Measurements from ENCODE around the gene CHST2.

The CHST2 gene

DNA sequence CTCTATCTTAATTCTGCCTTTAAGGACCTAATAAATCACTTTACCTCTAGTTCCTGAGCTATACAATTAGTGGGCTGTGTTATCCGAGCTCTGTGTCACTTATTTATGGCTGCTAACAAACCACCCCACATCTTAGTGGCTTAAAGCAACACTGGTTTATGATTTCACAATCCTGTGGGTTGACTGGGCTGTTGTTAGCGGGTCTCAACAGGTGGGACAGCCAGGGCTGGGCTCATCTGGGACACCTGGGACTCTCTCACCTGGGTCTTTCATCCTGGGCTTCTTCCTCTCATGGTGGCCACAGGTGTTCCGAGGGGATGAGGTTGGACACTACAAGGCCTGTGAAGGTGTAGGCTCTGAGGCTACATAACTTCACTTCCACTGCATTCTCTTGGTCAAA is 35.8 kb upstream of the CHST2 start:
- Histone ChIP-seq H3K4me3 (ENCODE audit: low read depth, low read length) (no peak overlapping the region), H3K36me3 (ENCODE audit: insufficient read depth, low read length) (no peaks in the 10 kb centered on the region), H3K27ac (ENCODE audit: low read depth, low read length) (no peak overlapping the region), H3K79me2 (ENCODE audit: control insufficient read depth, insufficient read depth, low read length, unreplicated experiment) (no peaks in the 10 kb centered on the region), H2AFZ (ENCODE audit: low read length, unreplicated experiment) (no peak overlapping the region), H3K27me3 (ENCODE audit: insufficient read depth, low read length) (no peaks in the 10 kb centered on the region), H3K4me1 (ENCODE audit: control insufficient read depth, insufficient read depth, low read length, unreplicated experiment) (peaks cover 3% of the 10 kb centered on the region)

DNA sequence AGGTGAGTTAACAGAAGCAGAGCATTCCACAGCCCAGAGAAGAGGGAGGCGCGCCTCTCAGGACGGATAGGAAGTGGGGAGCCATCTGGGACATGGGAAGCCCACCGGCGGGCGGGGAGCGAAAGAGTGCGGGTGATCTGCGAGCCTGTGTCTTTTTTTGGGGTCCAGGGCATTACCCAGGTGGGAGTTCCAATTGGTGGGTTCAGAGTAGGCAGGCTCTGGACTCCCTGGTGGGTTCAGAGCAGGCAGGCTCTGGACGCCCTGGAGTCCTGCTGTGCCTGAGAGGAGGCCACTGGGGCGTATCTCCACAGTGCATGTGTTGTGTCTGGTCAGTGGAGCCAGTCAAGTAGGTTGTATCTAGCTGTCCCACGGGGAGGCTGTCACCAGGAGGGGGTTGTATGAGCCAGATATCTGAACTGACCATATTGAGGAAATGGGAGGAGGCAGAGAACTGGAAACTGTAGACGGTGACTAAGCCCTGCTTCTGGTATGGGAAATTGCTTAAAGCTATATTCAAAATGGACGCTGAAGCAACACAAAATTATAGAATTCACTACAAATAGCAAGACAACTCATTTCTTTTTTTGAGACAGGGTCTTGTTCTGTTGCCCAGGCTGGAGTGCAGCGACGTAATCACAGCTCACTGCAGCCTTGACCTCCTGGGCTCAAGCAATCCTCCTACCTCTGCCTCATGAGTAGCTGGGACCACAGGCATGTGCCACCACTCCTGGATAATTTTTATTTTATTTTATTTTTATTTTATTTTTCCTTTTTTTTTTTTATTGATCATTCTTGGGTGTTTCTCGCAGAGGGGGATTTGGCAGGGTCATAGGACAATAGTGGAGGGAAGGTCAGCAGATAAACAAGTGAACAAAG is 34.5 kb upstream of the CHST2 start:
- H3K4me3 ChIP-seq (ENCODE audit: low read depth, low read length): no peak overlapping the region
- no peak overlapping the region for H3K27ac ChIP-seq (ENCODE audit: low read depth, low read length)
- H3K4me1 ChIP-seq (ENCODE audit: control insufficient read depth, insufficient read depth, low read length, unreplicated experiment): peaks cover 3% of the 10 kb centered on the region
- no peaks in the 10 kb centered on the region for H3K36me3 ChIP-seq (ENCODE audit: insufficient read depth, low read length)
- H2AFZ ChIP-seq (ENCODE audit: low read length, unreplicated experiment): no peak overlapping the region
- no peaks in the 10 kb centered on the region for H3K27me3 ChIP-seq (ENCODE audit: insufficient read depth, low read length)
- H3K79me2 ChIP-seq (ENCODE audit: control insufficient read depth, insufficient read depth, low read length, unreplicated experiment): no peaks in the 10 kb centered on the region

DNA sequence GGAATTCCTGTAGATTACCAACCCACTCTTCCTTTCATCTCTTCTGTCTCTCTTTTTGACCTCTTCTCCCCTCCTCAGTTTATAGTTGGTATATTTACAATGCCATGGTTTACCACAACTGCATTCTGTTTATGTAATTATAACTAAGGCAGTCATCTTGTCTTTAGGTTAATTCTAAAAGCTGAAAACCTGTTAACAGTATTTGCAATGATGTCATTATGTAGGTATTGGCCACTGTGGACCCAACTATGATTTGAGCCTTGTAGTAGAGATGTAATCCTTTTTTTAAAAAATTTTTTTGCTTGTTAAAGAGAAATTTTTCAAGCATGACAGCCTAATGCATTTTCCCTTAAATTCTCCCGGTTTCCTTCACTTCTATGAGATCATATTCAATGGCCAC is 30.7 kb upstream of the CHST2 start:
- Histone ChIP-seq H3K4me1 (ENCODE audit: control insufficient read depth, insufficient read depth, low read length, unreplicated experiment) (peaks cover 3% of the 10 kb centered on the region), H3K79me2 (ENCODE audit: control insufficient read depth, insufficient read depth, low read length, unreplicated experiment) (no peaks in the 10 kb centered on the region)

DNA sequence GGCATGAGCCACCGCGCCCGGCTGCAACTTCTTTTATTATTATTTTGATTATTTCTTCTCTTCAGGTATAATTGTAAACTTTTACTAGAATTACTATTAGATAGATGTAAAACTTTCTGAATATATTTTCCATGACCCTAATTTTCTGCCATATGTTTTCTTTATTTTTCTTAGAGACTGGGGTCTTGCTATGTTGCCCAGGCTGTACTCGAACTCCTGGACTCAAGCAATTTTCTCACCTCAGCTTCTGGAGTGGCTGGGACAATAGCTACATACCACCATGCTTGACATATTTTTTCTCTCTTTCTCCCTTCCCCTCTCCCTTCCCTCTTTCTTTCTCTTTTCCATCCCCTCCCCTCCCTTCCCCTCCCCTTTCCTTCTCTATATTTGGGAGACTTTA is 29.6 kb upstream of the CHST2 start:
- no peaks in the 10 kb centered on the region for H3K79me2 ChIP-seq (ENCODE audit: control insufficient read depth, insufficient read depth, low read length, unreplicated experiment)
- H3K27me3 ChIP-seq (ENCODE audit: insufficient read depth, low read length): no peaks in the 10 kb centered on the region
- H3K4me1 ChIP-seq (ENCODE audit: control insufficient read depth, insufficient read depth, low read length, unreplicated experiment): peaks cover 2% of the 10 kb centered on the region
- no peak overlapping the region for H3K4me3 ChIP-seq (ENCODE audit: low read depth, low read length)
- H3K27ac ChIP-seq (ENCODE audit: low read depth, low read length): no peak overlapping the region
- no peaks in the 10 kb centered on the region for H3K36me3 ChIP-seq (ENCODE audit: insufficient read depth, low read length)
- no peak overlapping the region for H2AFZ ChIP-seq (ENCODE audit: low read length, unreplicated experiment)

More for the DNA sequence above, 30.7 kb upstream of the CHST2 start:
- no peak overlapping the region for H3K4me3 ChIP-seq (ENCODE audit: low read depth, low read length)
- H3K36me3 ChIP-seq (ENCODE audit: insufficient read depth, low read length): no peaks in the 10 kb centered on the region
- no peak overlapping the region for H3K27ac ChIP-seq (ENCODE audit: low read depth, low read length)
- no peaks in the 10 kb centered on the region for H3K27me3 ChIP-seq (ENCODE audit: insufficient read depth, low read length)
- H2AFZ ChIP-seq (ENCODE audit: low read length, unreplicated experiment): no peak overlapping the region

DNA sequence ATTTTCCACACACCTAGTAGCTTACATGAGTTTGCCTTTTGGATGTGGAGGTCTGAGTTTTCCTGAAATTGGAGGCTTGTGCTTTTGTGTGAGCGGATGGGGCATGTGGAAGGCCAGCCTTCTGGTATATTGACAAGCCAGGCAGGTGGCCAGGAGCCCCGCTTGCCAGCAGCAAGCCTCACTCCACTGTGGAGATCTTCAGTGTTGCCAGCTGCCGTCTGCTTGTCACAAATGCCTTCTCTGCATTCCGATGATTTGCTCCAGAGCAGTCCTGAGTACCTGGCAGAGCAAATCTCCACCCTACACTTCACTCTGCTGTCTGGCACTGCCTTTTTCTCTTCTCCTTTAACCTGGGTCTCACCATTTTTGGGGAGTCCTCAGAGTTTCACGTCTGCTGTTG is 29.1 kb upstream of the CHST2 start:
- H3K79me2 ChIP-seq (ENCODE audit: control insufficient read depth, insufficient read depth, low read length, unreplicated experiment): no peaks in the 10 kb centered on the region
- no peak overlapping the region for H3K4me3 ChIP-seq (ENCODE audit: low read depth, low read length)
- H3K36me3 ChIP-seq (ENCODE audit: insufficient read depth, low read length): no peaks in the 10 kb centered on the region
- H3K27ac ChIP-seq (ENCODE audit: low read depth, low read length): no peak overlapping the region
- H2AFZ ChIP-seq (ENCODE audit: low read length, unreplicated experiment): no peak overlapping the region
- H3K27me3 ChIP-seq (ENCODE audit: insufficient read depth, low read length): no peaks in the 10 kb centered on the region
- no peaks in the 10 kb centered on the region for H3K4me1 ChIP-seq (ENCODE audit: control insufficient read depth, insufficient read depth, low read length, unreplicated experiment)

DNA sequence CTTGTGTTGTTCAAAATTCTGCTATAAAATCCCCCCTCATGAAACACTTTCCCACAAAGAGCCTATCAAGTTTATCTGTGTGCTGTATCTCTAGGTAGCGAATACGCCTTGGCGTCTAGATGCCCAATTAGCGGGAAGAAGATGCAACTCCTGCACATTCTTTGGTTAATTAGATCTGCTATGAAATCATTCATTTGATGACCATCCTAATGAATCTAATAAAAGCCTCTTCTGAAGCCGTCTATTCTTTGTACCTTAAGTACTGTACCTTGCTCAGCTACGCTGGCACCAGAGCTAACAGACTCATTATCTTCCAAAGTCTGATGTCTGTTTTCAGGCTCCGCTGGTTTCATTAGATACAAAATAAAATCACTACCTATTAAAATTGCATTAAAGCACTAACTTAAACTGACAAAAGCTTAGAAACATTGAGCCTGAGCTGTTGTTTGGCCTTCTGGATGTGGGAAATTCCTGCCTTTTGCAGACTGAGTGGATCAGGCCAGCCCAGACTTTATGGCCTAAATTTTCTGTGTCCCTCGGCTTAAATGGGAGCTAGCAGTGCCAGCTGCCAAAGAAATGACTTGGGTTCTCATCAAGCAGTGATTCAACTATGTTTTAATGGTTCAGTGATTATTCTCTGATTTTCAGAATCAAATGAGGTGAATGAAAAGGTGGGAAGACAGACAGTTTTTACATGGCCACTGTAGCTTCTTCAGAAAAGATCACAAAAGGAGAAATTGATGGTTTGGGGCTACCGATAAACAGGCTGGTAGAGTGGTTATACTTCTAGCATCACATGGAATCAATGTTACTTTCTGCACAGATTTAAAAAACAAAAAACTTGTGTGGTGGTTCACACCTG is 28.4 kb upstream of the CHST2 start:
- no peak overlapping the region for H2AFZ ChIP-seq (ENCODE audit: low read length, unreplicated experiment)

DNA sequence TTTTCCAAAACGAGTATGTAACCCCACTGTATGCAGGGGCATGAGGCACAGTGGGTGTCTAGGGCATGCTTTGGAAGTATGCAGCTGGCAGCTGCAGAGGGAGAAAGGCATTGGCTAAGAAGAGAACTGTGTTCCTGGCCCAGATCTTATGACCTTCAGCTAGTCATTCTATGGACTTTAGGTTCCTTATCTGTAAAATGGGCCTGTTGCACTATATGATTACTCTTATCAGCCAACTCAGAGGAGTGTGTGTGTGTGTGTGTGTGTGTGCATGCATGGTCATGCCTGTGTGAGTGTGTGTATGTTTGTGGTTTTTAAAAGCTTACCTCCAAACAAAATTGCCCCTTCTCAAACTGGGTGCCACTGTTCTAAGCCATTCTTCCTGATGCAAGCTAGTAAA is 27.4 kb upstream of the CHST2 start:
- H3K4me3 ChIP-seq (ENCODE audit: low read depth, low read length): no peak overlapping the region
- H2AFZ ChIP-seq (ENCODE audit: low read length, unreplicated experiment): no peak overlapping the region
- H3K36me3 ChIP-seq (ENCODE audit: insufficient read depth, low read length): no peaks in the 10 kb centered on the region
- H3K27ac ChIP-seq (ENCODE audit: low read depth, low read length): no peak overlapping the region
- peaks cover 2% of the 10 kb centered on the region for H3K27me3 ChIP-seq (ENCODE audit: insufficient read depth, low read length)
- H3K79me2 ChIP-seq (ENCODE audit: control insufficient read depth, insufficient read depth, low read length, unreplicated experiment): no peaks in the 10 kb centered on the region
- H3K4me1 ChIP-seq (ENCODE audit: control insufficient read depth, insufficient read depth, low read length, unreplicated experiment): no peaks in the 10 kb centered on the region

More for the DNA sequence above, 28.4 kb upstream of the CHST2 start:
- H3K4me3 ChIP-seq (ENCODE audit: low read depth, low read length): no peak overlapping the region
- H3K4me1 ChIP-seq (ENCODE audit: control insufficient read depth, insufficient read depth, low read length, unreplicated experiment): no peaks in the 10 kb centered on the region
- no peaks in the 10 kb centered on the region for H3K36me3 ChIP-seq (ENCODE audit: insufficient read depth, low read length)
- H3K27ac ChIP-seq (ENCODE audit: low read depth, low read length): no peak overlapping the region
- H3K79me2 ChIP-seq (ENCODE audit: control insufficient read depth, insufficient read depth, low read length, unreplicated experiment): no peaks in the 10 kb centered on the region
- no peaks in the 10 kb centered on the region for H3K27me3 ChIP-seq (ENCODE audit: insufficient read depth, low read length)

GRCh38 chr3:143095813-143096212 is 23.8 kb upstream of the CHST2 start:
- no peak overlapping the region for H2AFZ ChIP-seq (ENCODE audit: low read length, unreplicated experiment)
- H3K4me1 ChIP-seq (ENCODE audit: control insufficient read depth, insufficient read depth, low read length, unreplicated experiment): no peaks in the 10 kb centered on the region
- H3K36me3 ChIP-seq (ENCODE audit: insufficient read depth, low read length): no peaks in the 10 kb centered on the region

GRCh38 chr3:143098032-143098764 is 21.4 kb upstream of the CHST2 start:
- Histone ChIP-seq H3K4me1 (ENCODE audit: control insufficient read depth, insufficient read depth, low read length, unreplicated experiment) (no peaks in the 10 kb centered on the region), H2AFZ (ENCODE audit: low read length, unreplicated experiment) (no peak overlapping the region), H3K36me3 (ENCODE audit: insufficient read depth, low read length) (no peaks in the 10 kb centered on the region), H3K4me3 (ENCODE audit: low read depth, low read length) (no peak overlapping the region), H3K27me3 (ENCODE audit: insufficient read depth, low read length) (peaks cover 38% of the 10 kb centered on the region), H3K27ac (ENCODE audit: low read depth, low read length) (no peak overlapping the region), H3K79me2 (ENCODE audit: control insufficient read depth, insufficient read depth, low read length, unreplicated experiment) (no peaks in the 10 kb centered on the region)

More at GRCh38 chr3:143095813-143096212, 23.8 kb upstream of the CHST2 start:
- no peak overlapping the region for H3K4me3 ChIP-seq (ENCODE audit: low read depth, low read length)
- H3K79me2 ChIP-seq (ENCODE audit: control insufficient read depth, insufficient read depth, low read length, unreplicated experiment): no peaks in the 10 kb centered on the region
- H3K27ac ChIP-seq (ENCODE audit: low read depth, low read length): no peak overlapping the region
- peaks cover 33% of the 10 kb centered on the region for H3K27me3 ChIP-seq (ENCODE audit: insufficient read depth, low read length)

GRCh38 chr3:143099210-143099609 is 20.4 kb upstream of the CHST2 start:
- Histone ChIP-seq H3K79me2 (ENCODE audit: control insufficient read depth, insufficient read depth, low read length, unreplicated experiment) (no peaks in the 10 kb centered on the region), H3K36me3 (ENCODE audit: insufficient read depth, low read length) (no peaks in the 10 kb centered on the region), H2AFZ (ENCODE audit: low read length, unreplicated experiment) (no peak overlapping the region), H3K4me1 (ENCODE audit: control insufficient read depth, insufficient read depth, low read length, unreplicated experiment) (no peaks in the 10 kb centered on the region), H3K4me3 (ENCODE audit: low read depth, low read length) (no peak overlapping the region), H3K27me3 (ENCODE audit: insufficient read depth, low read length) (peaks cover 38% of the 10 kb centered on the region), H3K27ac (ENCODE audit: low read depth, low read length) (no peak overlapping the region)

Measured in ACC112 (cell line).